ENCODE results near the gene THBS2.

The THBS2 gene

DNA sequence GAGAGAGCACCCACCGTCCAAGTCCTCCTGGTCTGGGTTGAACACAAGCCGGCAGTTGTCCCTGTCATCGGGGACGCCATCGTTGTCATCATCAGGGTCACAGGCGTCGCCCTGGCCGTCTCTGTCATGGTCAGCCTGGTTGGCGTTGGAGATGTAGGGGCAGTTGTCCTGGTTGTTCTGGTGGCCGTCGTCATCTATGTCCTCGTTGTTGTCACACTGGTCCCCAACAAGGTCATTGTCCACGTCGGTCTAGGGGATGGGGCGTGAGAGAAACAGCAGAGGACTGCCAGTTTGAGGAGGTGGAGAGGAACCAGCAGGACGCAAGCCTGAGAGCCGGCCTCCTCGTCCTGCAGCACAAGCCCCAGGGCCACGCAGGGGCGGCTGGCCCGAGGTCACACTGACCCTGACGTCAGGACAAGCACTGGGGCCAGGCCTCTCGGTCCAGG, 28.5 kb downstream of the THBS2 start:
- TF ChIP-seq CTCF (IDR thresholded peaks at IDR 0.05; ENCODE audit: poor library complexity, severe bottlenecking): no peak
- Histone ChIP-seq H3K27me3 (ENCODE audit: insufficient read depth, poor library complexity, severe bottlenecking) (no peaks in the 10 kb centered on the region), H3K27ac (ENCODE audit: poor library complexity, severe bottlenecking) (no peak overlapping the region), H3K4me3 (ENCODE audit: severe bottlenecking) (no peak overlapping the region), H3K36me3 (ENCODE audit: low read depth) (no peaks in the 10 kb centered on the region), H3K9me3 (ENCODE audit: severe bottlenecking) (no peaks in the 10 kb centered on the region), H3K4me1 (ENCODE audit: insufficient read depth, poor library complexity, severe bottlenecking) (peaks cover 6% of the 10 kb centered on the region)
- DNase-seq (ENCODE audit: low spot score) (no peak), ATAC-seq (ENCODE audit: low read depth) (no peak)

DNA sequence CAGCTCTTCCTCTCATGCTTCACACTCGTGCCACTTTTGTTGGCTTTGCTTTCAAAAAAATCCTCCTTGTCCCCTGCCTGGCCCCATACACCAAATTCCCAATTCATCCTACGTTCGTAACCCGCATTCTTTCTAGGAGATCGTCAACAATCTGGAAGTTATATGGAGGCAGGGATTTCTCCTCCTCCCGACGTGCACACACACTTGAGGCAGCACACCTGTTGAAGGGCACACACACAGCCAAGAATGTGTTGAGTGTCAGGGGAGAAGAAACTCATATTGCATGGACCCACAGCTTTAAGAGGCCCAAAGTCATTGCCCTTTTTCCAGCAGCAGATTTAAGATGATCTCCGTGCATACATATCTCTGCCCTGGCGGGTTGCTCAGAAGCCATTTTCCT, 28.9 kb downstream of the THBS2 start:
- no peak for DNase-seq (ENCODE audit: low spot score)
- H3K4me3 ChIP-seq (ENCODE audit: severe bottlenecking): no peak overlapping the region
- no peaks in the 10 kb centered on the region for H3K36me3 ChIP-seq (ENCODE audit: low read depth)
- no peaks in the 10 kb centered on the region for H3K9me3 ChIP-seq (ENCODE audit: severe bottlenecking)
- H3K27me3 ChIP-seq (ENCODE audit: insufficient read depth, poor library complexity, severe bottlenecking): no peaks in the 10 kb centered on the region
- peaks cover 6% of the 10 kb centered on the region for H3K4me1 ChIP-seq (ENCODE audit: insufficient read depth, poor library complexity, severe bottlenecking)
- ATAC-seq (ENCODE audit: low read depth): no peak
- H3K27ac ChIP-seq (ENCODE audit: poor library complexity, severe bottlenecking): no peak overlapping the region
- TF ChIP-seq CTCF (IDR thresholded peaks at IDR 0.05; ENCODE audit: poor library complexity, severe bottlenecking): no peak

DNA sequence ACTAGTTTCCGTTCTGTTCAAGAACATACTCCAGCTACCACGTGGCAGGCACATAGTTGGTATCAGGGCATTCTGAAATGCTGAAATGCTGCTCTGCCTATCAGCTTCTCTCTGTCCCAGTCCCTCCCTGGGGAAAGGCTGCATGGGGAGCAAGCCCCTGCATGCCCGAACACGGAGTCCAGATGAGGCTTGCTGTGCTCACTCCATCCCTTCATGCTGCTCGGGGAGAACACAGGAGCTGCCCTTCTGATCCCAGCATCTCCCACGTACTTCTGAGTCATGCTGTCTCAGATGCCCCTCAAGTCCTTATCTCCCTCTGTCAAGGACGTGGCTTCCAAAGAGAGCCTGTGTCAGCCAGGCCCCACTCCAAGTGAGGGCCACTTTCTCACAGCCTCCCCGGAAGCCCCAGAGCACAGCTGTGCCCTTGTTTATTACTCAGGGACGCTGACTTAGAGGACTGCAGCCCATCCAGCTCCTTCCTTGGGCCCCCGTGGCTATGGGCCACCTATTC, 29.4 kb downstream of the THBS2 start:
- Histone ChIP-seq H3K27me3 (ENCODE audit: insufficient read depth, poor library complexity, severe bottlenecking) (no peaks in the 10 kb centered on the region), H3K36me3 (ENCODE audit: low read depth) (no peaks in the 10 kb centered on the region), H3K9me3 (ENCODE audit: severe bottlenecking) (no peaks in the 10 kb centered on the region), H3K4me3 (ENCODE audit: severe bottlenecking) (no peak overlapping the region), H3K4me1 (ENCODE audit: insufficient read depth, poor library complexity, severe bottlenecking) (peaks cover 6% of the 10 kb centered on the region), H3K27ac (ENCODE audit: poor library complexity, severe bottlenecking) (no peak overlapping the region)
- ATAC-seq (ENCODE audit: low read depth) (peak; percentile 85), DNase-seq (ENCODE audit: low spot score) (no peak)
- no peak for TF ChIP-seq CTCF (IDR thresholded peaks at IDR 0.05; ENCODE audit: poor library complexity, severe bottlenecking)

- ATAC-seq (ENCODE audit: low read depth): no peak
- no peaks in the 10 kb centered on the region for H3K36me3 ChIP-seq (ENCODE audit: low read depth)
- no peak for TF ChIP-seq CTCF (IDR thresholded peaks at IDR 0.05; ENCODE audit: poor library complexity, severe bottlenecking)
These were observed 30.6 kb downstream of the THBS2 start for GRCh38 chr6:169223006-169223405.

GRCh38 chr6:169222126-169222525, 31.5 kb downstream of the THBS2 start:
- Histone ChIP-seq H3K4me3 (ENCODE audit: severe bottlenecking) (no peak overlapping the region), H3K27me3 (ENCODE audit: insufficient read depth, poor library complexity, severe bottlenecking) (no peaks in the 10 kb centered on the region), H3K27ac (ENCODE audit: poor library complexity, severe bottlenecking) (no peak overlapping the region), H3K9me3 (ENCODE audit: severe bottlenecking) (no peaks in the 10 kb centered on the region), H3K4me1 (ENCODE audit: insufficient read depth, poor library complexity, severe bottlenecking) (peaks cover 6% of the 10 kb centered on the region), H3K36me3 (ENCODE audit: low read depth) (no peaks in the 10 kb centered on the region)
- DNase-seq (ENCODE audit: low spot score) (no peak), ATAC-seq (ENCODE audit: low read depth) (no peak)
- TF ChIP-seq CTCF (IDR thresholded peaks at IDR 0.05; ENCODE audit: poor library complexity, severe bottlenecking): no peak

More at GRCh38 chr6:169223006-169223405, 30.6 kb downstream of the THBS2 start:
- Histone ChIP-seq H3K9me3 (ENCODE audit: severe bottlenecking) (no peaks in the 10 kb centered on the region), H3K27me3 (ENCODE audit: insufficient read depth, poor library complexity, severe bottlenecking) (no peaks in the 10 kb centered on the region), H3K4me1 (ENCODE audit: insufficient read depth, poor library complexity, severe bottlenecking) (peaks cover 6% of the 10 kb centered on the region), H3K4me3 (ENCODE audit: severe bottlenecking) (no peak overlapping the region), H3K27ac (ENCODE audit: poor library complexity, severe bottlenecking) (no peak overlapping the region)
- DNase-seq (ENCODE audit: low spot score): no peak

Measured in RWPE2 (cell line).